ENCODE data around the gene FUCA1. TPM values are rescaled to one million over a fixed set of nuclear protein-coding genes. Genes with fewer than 3 reads are reported as not detected.

Gene FUCA1
- total and polyA plus RNA-seq, 2 of the 8 experiments (the other 6 are each of a cell fraction or from before 2014, with no cell fraction given): 5.9 to 6.4 TPM

- TF ChIP-seq, protein P1, sequence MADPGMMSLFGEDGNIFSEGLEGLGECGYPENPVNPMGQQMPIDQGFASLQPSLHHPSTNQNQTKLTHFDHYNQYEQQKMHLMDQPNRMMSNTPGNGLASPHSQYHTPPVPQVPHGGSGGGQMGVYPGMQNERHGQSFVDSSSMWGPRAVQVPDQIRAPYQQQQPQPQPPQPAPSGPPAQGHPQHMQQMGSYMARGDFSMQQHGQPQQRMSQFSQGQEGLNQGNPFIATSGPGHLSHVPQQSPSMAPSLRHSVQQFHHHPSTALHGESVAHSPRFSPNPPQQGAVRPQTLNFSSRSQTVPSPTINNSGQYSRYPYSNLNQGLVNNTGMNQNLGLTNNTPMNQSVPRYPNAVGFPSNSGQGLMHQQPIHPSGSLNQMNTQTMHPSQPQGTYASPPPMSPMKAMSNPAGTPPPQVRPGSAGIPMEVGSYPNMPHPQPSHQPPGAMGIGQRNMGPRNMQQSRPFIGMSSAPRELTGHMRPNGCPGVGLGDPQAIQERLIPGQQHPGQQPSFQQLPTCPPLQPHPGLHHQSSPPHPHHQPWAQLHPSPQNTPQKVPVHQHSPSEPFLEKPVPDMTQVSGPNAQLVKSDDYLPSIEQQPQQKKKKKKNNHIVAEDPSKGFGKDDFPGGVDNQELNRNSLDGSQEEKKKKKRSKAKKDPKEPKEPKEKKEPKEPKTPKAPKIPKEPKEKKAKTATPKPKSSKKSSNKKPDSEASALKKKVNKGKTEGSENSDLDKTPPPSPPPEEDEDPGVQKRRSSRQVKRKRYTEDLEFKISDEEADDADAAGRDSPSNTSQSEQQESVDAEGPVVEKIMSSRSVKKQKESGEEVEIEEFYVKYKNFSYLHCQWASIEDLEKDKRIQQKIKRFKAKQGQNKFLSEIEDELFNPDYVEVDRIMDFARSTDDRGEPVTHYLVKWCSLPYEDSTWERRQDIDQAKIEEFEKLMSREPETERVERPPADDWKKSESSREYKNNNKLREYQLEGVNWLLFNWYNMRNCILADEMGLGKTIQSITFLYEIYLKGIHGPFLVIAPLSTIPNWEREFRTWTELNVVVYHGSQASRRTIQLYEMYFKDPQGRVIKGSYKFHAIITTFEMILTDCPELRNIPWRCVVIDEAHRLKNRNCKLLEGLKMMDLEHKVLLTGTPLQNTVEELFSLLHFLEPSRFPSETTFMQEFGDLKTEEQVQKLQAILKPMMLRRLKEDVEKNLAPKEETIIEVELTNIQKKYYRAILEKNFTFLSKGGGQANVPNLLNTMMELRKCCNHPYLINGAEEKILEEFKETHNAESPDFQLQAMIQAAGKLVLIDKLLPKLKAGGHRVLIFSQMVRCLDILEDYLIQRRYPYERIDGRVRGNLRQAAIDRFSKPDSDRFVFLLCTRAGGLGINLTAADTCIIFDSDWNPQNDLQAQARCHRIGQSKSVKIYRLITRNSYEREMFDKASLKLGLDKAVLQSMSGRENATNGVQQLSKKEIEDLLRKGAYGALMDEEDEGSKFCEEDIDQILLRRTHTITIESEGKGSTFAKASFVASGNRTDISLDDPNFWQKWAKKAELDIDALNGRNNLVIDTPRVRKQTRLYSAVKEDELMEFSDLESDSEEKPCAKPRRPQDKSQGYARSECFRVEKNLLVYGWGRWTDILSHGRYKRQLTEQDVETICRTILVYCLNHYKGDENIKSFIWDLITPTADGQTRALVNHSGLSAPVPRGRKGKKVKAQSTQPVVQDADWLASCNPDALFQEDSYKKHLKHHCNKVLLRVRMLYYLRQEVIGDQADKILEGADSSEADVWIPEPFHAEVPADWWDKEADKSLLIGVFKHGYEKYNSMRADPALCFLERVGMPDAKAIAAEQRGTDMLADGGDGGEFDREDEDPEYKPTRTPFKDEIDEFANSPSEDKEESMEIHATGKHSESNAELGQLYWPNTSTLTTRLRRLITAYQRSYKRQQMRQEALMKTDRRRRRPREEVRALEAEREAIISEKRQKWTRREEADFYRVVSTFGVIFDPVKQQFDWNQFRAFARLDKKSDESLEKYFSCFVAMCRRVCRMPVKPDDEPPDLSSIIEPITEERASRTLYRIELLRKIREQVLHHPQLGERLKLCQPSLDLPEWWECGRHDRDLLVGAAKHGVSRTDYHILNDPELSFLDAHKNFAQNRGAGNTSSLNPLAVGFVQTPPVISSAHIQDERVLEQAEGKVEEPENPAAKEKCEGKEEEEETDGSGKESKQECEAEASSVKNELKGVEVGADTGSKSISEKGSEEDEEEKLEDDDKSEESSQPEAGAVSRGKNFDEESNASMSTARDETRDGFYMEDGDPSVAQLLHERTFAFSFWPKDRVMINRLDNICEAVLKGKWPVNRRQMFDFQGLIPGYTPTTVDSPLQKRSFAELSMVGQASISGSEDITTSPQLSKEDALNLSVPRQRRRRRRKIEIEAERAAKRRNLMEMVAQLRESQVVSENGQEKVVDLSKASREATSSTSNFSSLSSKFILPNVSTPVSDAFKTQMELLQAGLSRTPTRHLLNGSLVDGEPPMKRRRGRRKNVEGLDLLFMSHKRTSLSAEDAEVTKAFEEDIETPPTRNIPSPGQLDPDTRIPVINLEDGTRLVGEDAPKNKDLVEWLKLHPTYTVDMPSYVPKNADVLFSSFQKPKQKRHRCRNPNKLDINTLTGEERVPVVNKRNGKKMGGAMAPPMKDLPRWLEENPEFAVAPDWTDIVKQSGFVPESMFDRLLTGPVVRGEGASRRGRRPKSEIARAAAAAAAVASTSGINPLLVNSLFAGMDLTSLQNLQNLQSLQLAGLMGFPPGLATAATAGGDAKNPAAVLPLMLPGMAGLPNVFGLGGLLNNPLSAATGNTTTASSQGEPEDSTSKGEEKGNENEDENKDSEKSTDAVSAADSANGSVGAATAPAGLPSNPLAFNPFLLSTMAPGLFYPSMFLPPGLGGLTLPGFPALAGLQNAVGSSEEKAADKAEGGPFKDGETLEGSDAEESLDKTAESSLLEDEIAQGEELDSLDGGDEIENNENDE (IDR thresholded peaks at IDR 0.05; ENCODE audit: insufficient replicate concordance, low read length): no peak
- TF ChIP-seq HDAC6 (IDR thresholded peaks at IDR 0.05; ENCODE audit: low read depth, low read length) (no peak), CEBPB (IDR thresholded peaks at IDR 0.05; ENCODE audit: low read depth, low read length) (no peak), KDM4A (IDR thresholded peaks at IDR 0.05; ENCODE audit: low read depth, low read length, severe bottlenecking) (no peak), SIN3A (conservative IDR thresholded peaks at IDR 0.05 in 1 of 2, IDR thresholded peaks at IDR 0.05 in 1 of 2; ENCODE audit: low read depth in 1 of 2, low read length in 2 of 2) (no peak)
Observed at GRCh38 chr1:23803674-23804073, 64.4 kb downstream of the FUCA1 start (continued).

All from H1 (cell line).